ENCODE measurements around the gene NR4A1. TPM values are rescaled to one million over a fixed set of nuclear protein-coding genes. Genes with fewer than 3 reads are reported as not detected.
A peak's percentile ranks its signal among the peaks of the same experiment; 100 is the strongest.

The NR4A1 gene
- total RNA-seq, 2 donors from 2014 or later = 17.7 to 18.4 TPM

- no peaks in the 10 kb centered on the region for H3K36me3 ChIP-seq (ENCODE audit: control insufficient read depth, insufficient read depth, low read length)
- no peak overlapping the region for H3K4me3 Mint-ChIP-seq
- no peak overlapping the region for H3K9ac ChIP-seq (ENCODE audit: extremely low read depth, low read length, poor library complexity, severe bottlenecking)
- WGBS, 2 experiments (ENCODE audit: insufficient coverage in 1 of 2, insufficient read length in 1 of 2) = 38 to 41% methylated on average over 3 of the region's 3 CpGs
- H3K9me3 ChIP-seq (ENCODE audit: control insufficient read depth, low read length) = no peaks in the 10 kb centered on the region
- no peaks in the 10 kb centered on the region for H3K9me3 Mint-ChIP-seq
- H3K27me3 Mint-ChIP-seq (ENCODE audit: insufficient read depth) = peaks cover 14% of the 10 kb centered on the region
- TF ChIP-seq, protein P1, sequence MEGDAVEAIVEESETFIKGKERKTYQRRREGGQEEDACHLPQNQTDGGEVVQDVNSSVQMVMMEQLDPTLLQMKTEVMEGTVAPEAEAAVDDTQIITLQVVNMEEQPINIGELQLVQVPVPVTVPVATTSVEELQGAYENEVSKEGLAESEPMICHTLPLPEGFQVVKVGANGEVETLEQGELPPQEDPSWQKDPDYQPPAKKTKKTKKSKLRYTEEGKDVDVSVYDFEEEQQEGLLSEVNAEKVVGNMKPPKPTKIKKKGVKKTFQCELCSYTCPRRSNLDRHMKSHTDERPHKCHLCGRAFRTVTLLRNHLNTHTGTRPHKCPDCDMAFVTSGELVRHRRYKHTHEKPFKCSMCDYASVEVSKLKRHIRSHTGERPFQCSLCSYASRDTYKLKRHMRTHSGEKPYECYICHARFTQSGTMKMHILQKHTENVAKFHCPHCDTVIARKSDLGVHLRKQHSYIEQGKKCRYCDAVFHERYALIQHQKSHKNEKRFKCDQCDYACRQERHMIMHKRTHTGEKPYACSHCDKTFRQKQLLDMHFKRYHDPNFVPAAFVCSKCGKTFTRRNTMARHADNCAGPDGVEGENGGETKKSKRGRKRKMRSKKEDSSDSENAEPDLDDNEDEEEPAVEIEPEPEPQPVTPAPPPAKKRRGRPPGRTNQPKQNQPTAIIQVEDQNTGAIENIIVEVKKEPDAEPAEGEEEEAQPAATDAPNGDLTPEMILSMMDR (conservative IDR thresholded peaks at IDR 0.05) = no peak
- no peaks in the 10 kb centered on the region for H3K4me1 ChIP-seq (ENCODE audit: control insufficient read depth, insufficient read depth, low read length)
- H3K27ac ChIP-seq (ENCODE audit: low read depth, low read length) = no peak overlapping the region
- H3K36me3 Mint-ChIP-seq (ENCODE audit: low read depth) = no peaks in the 10 kb centered on the region
- no peak for DNase-seq
- H3K27ac Mint-ChIP-seq = no peak overlapping the region
- no peaks in the 10 kb centered on the region for H3K27me3 ChIP-seq (ENCODE audit: control insufficient read depth, insufficient read depth, low read length, poor library complexity, severe bottlenecking)
- H3K4me3 ChIP-seq (ENCODE audit: low read length) = no peak overlapping the region
- no peaks in the 10 kb centered on the region for H3K4me1 Mint-ChIP-seq
Measured at GRCh38 chr12:52091061-52091460, 39.8 kb downstream of the NR4A1 start.

DNA sequence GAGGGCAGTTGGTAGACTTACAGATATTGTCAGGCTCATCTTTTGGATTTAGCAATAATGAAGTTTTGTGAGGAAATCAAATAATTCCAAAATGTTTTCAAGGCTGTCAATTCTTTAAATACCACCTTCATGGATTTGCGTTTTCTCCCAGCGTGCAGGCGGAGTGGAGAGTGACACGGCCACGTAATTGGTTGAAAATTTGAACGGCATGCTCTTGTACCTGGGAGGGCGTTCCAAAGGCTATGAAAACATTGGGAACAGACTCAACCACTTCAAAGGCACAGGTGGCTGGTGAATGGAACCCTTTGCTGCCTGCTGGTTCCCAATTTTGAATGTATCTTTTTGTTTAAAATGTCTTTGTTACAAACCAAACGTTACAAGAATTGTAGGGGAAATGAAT lies 40.6 kb downstream of the NR4A1 start:
- Histone ChIP-seq H3K4me1 (ENCODE audit: control insufficient read depth, insufficient read depth, low read length) (no peaks in the 10 kb centered on the region), H3K4me3 (ENCODE audit: low read length) (no peak overlapping the region), H3K9me3 (ENCODE audit: control insufficient read depth, low read length) (no peaks in the 10 kb centered on the region), H3K9ac (ENCODE audit: extremely low read depth, low read length, poor library complexity, severe bottlenecking) (no peak overlapping the region), H3K27me3 (ENCODE audit: control insufficient read depth, insufficient read depth, low read length, poor library complexity, severe bottlenecking) (no peaks in the 10 kb centered on the region), H3K36me3 (ENCODE audit: control insufficient read depth, insufficient read depth, low read length) (no peaks in the 10 kb centered on the region), H3K27ac (ENCODE audit: low read depth, low read length) (no peak overlapping the region)
- no peaks in the 10 kb centered on the region for H3K4me1 Mint-ChIP-seq
- DNase-seq = no peak
- H3K27me3 Mint-ChIP-seq (ENCODE audit: insufficient read depth) = peaks cover 14% of the 10 kb centered on the region
- TF ChIP-seq, protein P1 (conservative IDR thresholded peaks at IDR 0.05) = no peak
- no peak overlapping the region for H3K4me3 Mint-ChIP-seq
- WGBS, 2 experiments (ENCODE audit: insufficient coverage in 1 of 2, insufficient read length in 1 of 2) = 84 to 89% methylated on average over 8 of the region's 8 CpGs
- H3K9me3 Mint-ChIP-seq = no peaks in the 10 kb centered on the region
- no peak overlapping the region for H3K27ac Mint-ChIP-seq
- no peaks in the 10 kb centered on the region for H3K36me3 Mint-ChIP-seq (ENCODE audit: low read depth)

GRCh38 chr12:52093346-52093745 lies 42.1 kb downstream of the NR4A1 start:
- Mint-ChIP-seq H3K4me3 (no peak overlapping the region), H3K9me3 (no peaks in the 10 kb centered on the region), H3K27ac (peak overlapping the region; percentile 17), H3K27me3 (ENCODE audit: insufficient read depth) (peaks cover 24% of the 10 kb centered on the region), H3K4me1 (no peaks in the 10 kb centered on the region), H3K36me3 (ENCODE audit: low read depth) (no peaks in the 10 kb centered on the region)
- no peak overlapping the region for H3K9ac ChIP-seq (ENCODE audit: extremely low read depth, low read length, poor library complexity, severe bottlenecking)
- no peaks in the 10 kb centered on the region for H3K9me3 ChIP-seq (ENCODE audit: control insufficient read depth, low read length)
- DNase-seq = no peak
- no peak overlapping the region for H3K4me3 ChIP-seq (ENCODE audit: low read length)
- TF ChIP-seq, protein P1 (conservative IDR thresholded peaks at IDR 0.05) = no peak
- no peaks in the 10 kb centered on the region for H3K36me3 ChIP-seq (ENCODE audit: control insufficient read depth, insufficient read depth, low read length)
- no peaks in the 10 kb centered on the region for H3K27me3 ChIP-seq (ENCODE audit: control insufficient read depth, insufficient read depth, low read length, poor library complexity, severe bottlenecking)
- H3K4me1 ChIP-seq (ENCODE audit: control insufficient read depth, insufficient read depth, low read length) = no peaks in the 10 kb centered on the region
- WGBS, 2 experiments (ENCODE audit: insufficient coverage in 1 of 2, insufficient read length in 1 of 2) = 94 to 98% methylated on average over 4 to 7 of the region's 7 CpGs
- no peak overlapping the region for H3K27ac ChIP-seq (ENCODE audit: low read depth, low read length)

All from endodermal cell (in vitro differentiated cells).